ENCODE data around the gene MRPL3. TPM values are rescaled to one million over a fixed set of nuclear protein-coding genes. Genes with fewer than 3 reads are reported as not detected.

The MRPL3 gene
- total and polyA plus RNA-seq, 10 of the 15 experiments (the other 5 are each of a cell fraction or from before 2014, with no cell fraction given) = 91.6 to 307 (median 198) TPM

DNA sequence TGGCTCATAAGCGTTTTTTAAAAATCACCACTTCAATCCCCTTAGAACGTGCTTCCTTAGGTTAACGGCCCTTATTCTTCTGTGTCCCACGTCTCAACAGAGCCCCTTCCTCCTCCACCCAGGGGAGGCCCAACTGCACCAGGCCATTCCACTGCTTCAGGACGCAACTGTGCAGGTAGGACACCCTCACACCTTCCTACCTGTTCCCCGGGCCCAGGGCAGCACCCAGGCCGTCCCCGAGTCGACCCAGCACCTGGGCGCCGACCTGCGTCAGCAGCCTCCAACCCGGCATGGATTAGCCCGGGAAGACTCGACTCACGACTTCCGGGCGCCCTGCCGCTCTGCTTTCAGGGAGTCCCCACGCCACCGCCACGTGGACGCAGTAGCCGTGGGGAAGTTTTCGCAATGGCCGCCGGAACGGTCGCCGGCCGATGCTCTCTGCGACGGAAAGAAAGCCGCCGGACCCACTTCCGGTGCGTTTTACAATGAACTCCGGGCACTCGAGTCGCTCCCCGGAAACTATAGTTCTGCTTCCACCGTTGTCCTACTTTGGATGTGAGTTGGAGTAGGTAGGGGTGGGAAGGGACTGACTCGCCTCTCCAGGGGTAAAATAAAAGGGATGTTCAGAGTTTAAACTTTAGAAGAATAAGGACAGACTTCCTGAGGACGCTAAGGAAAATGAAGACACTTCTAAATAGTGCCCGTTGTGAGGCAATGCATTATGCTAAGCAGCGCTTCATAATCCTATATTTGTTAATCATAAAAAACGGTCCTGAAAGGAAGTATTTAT is at the start of gene MRPL3 (continued):
- TF ChIP-seq, protein P1, sequence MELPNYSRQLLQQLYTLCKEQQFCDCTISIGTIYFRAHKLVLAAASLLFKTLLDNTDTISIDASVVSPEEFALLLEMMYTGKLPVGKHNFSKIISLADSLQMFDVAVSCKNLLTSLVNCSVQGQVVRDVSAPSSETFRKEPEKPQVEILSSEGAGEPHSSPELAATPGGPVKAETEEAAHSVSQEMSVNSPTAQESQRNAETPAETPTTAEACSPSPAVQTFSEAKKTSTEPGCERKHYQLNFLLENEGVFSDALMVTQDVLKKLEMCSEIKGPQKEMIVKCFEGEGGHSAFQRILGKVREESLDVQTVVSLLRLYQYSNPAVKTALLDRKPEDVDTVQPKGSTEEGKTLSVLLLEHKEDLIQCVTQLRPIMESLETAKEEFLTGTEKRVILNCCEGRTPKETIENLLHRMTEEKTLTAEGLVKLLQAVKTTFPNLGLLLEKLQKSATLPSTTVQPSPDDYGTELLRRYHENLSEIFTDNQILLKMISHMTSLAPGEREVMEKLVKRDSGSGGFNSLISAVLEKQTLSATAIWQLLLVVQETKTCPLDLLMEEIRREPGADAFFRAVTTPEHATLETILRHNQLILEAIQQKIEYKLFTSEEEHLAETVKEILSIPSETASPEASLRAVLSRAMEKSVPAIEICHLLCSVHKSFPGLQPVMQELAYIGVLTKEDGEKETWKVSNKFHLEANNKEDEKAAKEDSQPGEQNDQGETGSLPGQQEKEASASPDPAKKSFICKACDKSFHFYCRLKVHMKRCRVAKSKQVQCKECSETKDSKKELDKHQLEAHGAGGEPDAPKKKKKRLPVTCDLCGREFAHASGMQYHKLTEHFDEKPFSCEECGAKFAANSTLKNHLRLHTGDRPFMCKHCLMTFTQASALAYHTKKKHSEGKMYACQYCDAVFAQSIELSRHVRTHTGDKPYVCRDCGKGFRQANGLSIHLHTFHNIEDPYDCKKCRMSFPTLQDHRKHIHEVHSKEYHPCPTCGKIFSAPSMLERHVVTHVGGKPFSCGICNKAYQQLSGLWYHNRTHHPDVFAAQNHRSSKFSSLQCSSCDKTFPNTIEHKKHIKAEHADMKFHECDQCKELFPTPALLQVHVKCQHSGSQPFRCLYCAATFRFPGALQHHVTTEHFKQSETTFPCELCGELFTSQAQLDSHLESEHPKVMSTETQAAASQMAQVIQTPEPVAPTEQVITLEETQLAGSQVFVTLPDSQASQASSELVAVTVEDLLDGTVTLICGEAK (IDR thresholded peaks at IDR 0.05; ENCODE audit: borderline replicate concordance) = peak; percentile 99
- peak; percentile 52; the same call in 1 of the 2 replicates for TF ChIP-seq ATF7 (IDR thresholded peaks at IDR 0.05; ENCODE audit: low read depth)
- peak; percentile 87 for TF ChIP-seq GATAD2B (conservative IDR thresholded peaks at IDR 0.05; ENCODE audit: low read depth)
- no peak for TF ChIP-seq CHD4 (IDR thresholded peaks at IDR 0.05)
- TF ChIP-seq RBBP5 (conservative IDR thresholded peaks at IDR 0.05) = no peak; the same call in 1 of the 2 replicates
- TF ChIP-seq SREBF1 (IDR thresholded peaks at IDR 0.05; ENCODE audit: low read length) = no peak
- peak; percentile 17; the same call in 1 of the 2 replicates for TF ChIP-seq RAD21 (IDR thresholded peaks at IDR 0.05; ENCODE audit: insufficient read depth, low read depth, low read length)
- TF ChIP-seq MEF2A (IDR thresholded peaks at IDR 0.05; ENCODE audit: insufficient read depth, low read depth, low read length) = peak; percentile 69
- TF ChIP-seq SMAD5 (IDR thresholded peaks at IDR 0.05; ENCODE audit: low read depth) = no peak
- peak in 1 of 2 experiments; percentile 29; a peak in 2 of 4 replicates for TF ChIP-seq CEBPB (IDR thresholded peaks at IDR 0.05; ENCODE audit: borderline replicate concordance in 1 of 2, low read depth in 2 of 2, low read length in 2 of 2)
- TF ChIP-seq FOXM1 (IDR thresholded peaks at IDR 0.05; ENCODE audit: low read depth, low read length) = peak; percentile 62; the same call in 1 of the 2 replicates
- TF ChIP-seq CREM (IDR thresholded peaks at IDR 0.05; ENCODE audit: low read depth) = peak; percentile 87
- TF ChIP-seq SUZ12 (IDR thresholded peaks at IDR 0.05; ENCODE audit: unreplicated experiment) = no peak
- no peak for TF ChIP-seq BRCA1 (IDR thresholded peaks at IDR 0.05; ENCODE audit: low read depth, low read length)
- TF ChIP-seq, protein P2, sequence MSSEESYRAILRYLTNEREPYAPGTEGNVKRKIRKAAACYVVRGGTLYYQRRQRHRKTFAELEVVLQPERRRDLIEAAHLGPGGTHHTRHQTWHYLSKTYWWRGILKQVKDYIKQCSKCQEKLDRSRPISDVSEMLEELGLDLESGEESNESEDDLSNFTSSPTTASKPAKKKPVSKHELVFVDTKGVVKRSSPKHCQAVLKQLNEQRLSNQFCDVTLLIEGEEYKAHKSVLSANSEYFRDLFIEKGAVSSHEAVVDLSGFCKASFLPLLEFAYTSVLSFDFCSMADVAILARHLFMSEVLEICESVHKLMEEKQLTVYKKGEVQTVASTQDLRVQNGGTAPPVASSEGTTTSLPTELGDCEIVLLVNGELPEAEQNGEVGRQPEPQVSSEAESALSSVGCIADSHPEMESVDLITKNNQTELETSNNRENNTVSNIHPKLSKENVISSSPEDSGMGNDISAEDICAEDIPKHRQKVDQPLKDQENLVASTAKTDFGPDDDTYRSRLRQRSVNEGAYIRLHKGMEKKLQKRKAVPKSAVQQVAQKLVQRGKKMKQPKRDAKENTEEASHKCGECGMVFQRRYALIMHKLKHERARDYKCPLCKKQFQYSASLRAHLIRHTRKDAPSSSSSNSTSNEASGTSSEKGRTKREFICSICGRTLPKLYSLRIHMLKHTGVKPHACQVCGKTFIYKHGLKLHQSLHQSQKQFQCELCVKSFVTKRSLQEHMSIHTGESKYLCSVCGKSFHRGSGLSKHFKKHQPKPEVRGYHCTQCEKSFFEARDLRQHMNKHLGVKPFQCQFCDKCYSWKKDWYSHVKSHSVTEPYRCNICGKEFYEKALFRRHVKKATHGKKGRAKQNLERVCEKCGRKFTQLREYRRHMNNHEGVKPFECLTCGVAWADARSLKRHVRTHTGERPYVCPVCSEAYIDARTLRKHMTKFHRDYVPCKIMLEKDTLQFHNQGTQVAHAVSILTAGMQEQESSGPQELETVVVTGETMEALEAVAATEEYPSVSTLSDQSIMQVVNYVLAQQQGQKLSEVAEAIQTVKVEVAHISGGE (CRISPR knock-in tag; IDR thresholded peaks at IDR 0.05) = peak; percentile 95
- TF ChIP-seq, protein P3, sequence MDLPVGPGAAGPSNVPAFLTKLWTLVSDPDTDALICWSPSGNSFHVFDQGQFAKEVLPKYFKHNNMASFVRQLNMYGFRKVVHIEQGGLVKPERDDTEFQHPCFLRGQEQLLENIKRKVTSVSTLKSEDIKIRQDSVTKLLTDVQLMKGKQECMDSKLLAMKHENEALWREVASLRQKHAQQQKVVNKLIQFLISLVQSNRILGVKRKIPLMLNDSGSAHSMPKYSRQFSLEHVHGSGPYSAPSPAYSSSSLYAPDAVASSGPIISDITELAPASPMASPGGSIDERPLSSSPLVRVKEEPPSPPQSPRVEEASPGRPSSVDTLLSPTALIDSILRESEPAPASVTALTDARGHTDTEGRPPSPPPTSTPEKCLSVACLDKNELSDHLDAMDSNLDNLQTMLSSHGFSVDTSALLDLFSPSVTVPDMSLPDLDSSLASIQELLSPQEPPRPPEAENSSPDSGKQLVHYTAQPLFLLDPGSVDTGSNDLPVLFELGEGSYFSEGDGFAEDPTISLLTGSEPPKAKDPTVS (IDR thresholded peaks at IDR 0.05; ENCODE audit: low read depth, low read length) = peak; percentile 85; the same call in 1 of the 2 replicates
- TF ChIP-seq SMAD1 (IDR thresholded peaks at IDR 0.05; ENCODE audit: low read depth, partially characterized antibody) = no peak
- 0 out of 2 replicates have a peak, but pooled peaks have one; percentile 58 for TF ChIP-seq PAX8 (IDR thresholded peaks at IDR 0.05)
- TF ChIP-seq ZNF384 (IDR thresholded peaks at IDR 0.05; ENCODE audit: borderline replicate concordance, low read depth, low read length) = no peak
- peak; percentile 72 for TF ChIP-seq CHD2 (IDR thresholded peaks at IDR 0.05; ENCODE audit: borderline replicate concordance, low read depth, low read length)
- TF ChIP-seq NFXL1 (IDR thresholded peaks at IDR 0.05; ENCODE audit: borderline replicate concordance) = no peak
- peak; percentile 62; the same call in 1 of the 2 replicates for TF ChIP-seq ASH2L (IDR thresholded peaks at IDR 0.05; ENCODE audit: borderline replicate concordance, low read depth)

All from GM12878 (cell line).